Glutamatergic neuron (in vitro differentiated cells): Measurements from ENCODE around the gene SNX5. TPM values are rescaled to one million over a fixed set of nuclear protein-coding genes. Genes with fewer than 3 reads are reported as not detected.

Experiments used
- DNase-seq: peaks from one replicate; pipeline ENCODE4 v3.0.0; 2022
- H3K27ac Mint-ChIP-seq: one replicate; pipeline ENCODE4 v1.8.0; 2020; ENCODE audit warnings: mild to moderate bottlenecking, mixed read lengths, inconsistent platforms; ENCODE audit not compliant: unreplicated experiment
- H3K27me3 Mint-ChIP-seq: one replicate; pipeline ENCODE4 v1.8.0; 2020; ENCODE audit warnings: mild to moderate bottlenecking, moderate library complexity, mixed read lengths, inconsistent platforms; ENCODE audit not compliant: unreplicated experiment
- H3K36me3 Mint-ChIP-seq: one replicate; pipeline ENCODE4 v1.8.0; 2020; ENCODE audit warnings: mild to moderate bottlenecking, mixed read lengths, inconsistent platforms; ENCODE audit not compliant: unreplicated experiment
- H3K4me1 Mint-ChIP-seq: one replicate; pipeline ENCODE4 v1.8.0; 2020; ENCODE audit warnings: mild to moderate bottlenecking, low read depth, mixed read lengths, inconsistent platforms; ENCODE audit not compliant: unreplicated experiment
- H3K4me3 Mint-ChIP-seq: one replicate; pipeline ENCODE4 v1.8.0; 2020; ENCODE audit warnings: mild to moderate bottlenecking, mixed read lengths, inconsistent platforms; ENCODE audit not compliant: unreplicated experiment
- H3K9me3 Mint-ChIP-seq: one replicate; pipeline ENCODE4 v1.8.0; 2020; ENCODE audit warnings: mild to moderate bottlenecking, moderate library complexity, mixed read lengths, inconsistent platforms; ENCODE audit not compliant: unreplicated experiment
- CTCF ChIP-seq: fragments of 200-600 bp; sonication (generic); IDR thresholded peaks from one replicate; pipeline ENCODE4 v1.5.0; 2021; ENCODE audit not compliant: partially characterized antibody, unreplicated experiment
- total RNA-seq: library from RNA; stranded (reverse); fragmentation: NEBNext Ultra II Directional; extraction: Animal tissue kit (Norgen Biotek cat#: 25700); gene quantifications from one replicate; pipeline ENCODE4 v1.2.1, GENCODE V29; 2021; ENCODE audit not compliant: unreplicated experiment

The SNX5 gene
- total RNA-seq, 1 donor from 2014 or later: 43.2 TPM

GRCh38 chr20:18003897-18004296 lies 35.3 kb upstream of the SNX5 start:
- no peaks in the 10 kb centered on the region for H3K9me3 Mint-ChIP-seq
- no peak overlapping the region for H3K27ac Mint-ChIP-seq
- no peak for DNase-seq
- peaks cover 6% of the 10 kb centered on the region for H3K27me3 Mint-ChIP-seq
- no peaks in the 10 kb centered on the region for H3K36me3 Mint-ChIP-seq
- no peak overlapping the region for H3K4me3 Mint-ChIP-seq
- H3K4me1 Mint-ChIP-seq: peaks cover under 1% of the 10 kb centered on the region
- no peak for TF ChIP-seq CTCF

GRCh38 chr20:18001131-18001921 lies 32.7 kb upstream of the SNX5 start:
- Mint-ChIP-seq H3K27me3 (peaks cover 6% of the 10 kb centered on the region), H3K9me3 (no peaks in the 10 kb centered on the region), H3K4me1 (peaks cover 2% of the 10 kb centered on the region), H3K27ac (no peak overlapping the region), H3K4me3 (no peak overlapping the region), H3K36me3 (no peaks in the 10 kb centered on the region)
- no peak for DNase-seq
- no peak for TF ChIP-seq CTCF

GRCh38 chr20:17999566-17999965 lies 31.0 kb upstream of the SNX5 start:
- Mint-ChIP-seq H3K27me3 (peaks cover 3% of the 10 kb centered on the region), H3K36me3 (no peaks in the 10 kb centered on the region), H3K9me3 (no peaks in the 10 kb centered on the region), H3K27ac (no peak overlapping the region), H3K4me3 (no peak overlapping the region), H3K4me1 (peaks cover 3% of the 10 kb centered on the region)
- TF ChIP-seq CTCF: no peak
- DNase-seq: no peak

GRCh38 chr20:17998446-17998845 lies 29.9 kb upstream of the SNX5 start:
- Mint-ChIP-seq H3K4me1 (peaks cover 3% of the 10 kb centered on the region), H3K36me3 (no peaks in the 10 kb centered on the region), H3K27me3 (peaks cover 3% of the 10 kb centered on the region), H3K4me3 (no peak overlapping the region), H3K9me3 (no peaks in the 10 kb centered on the region), H3K27ac (no peak overlapping the region)
- TF ChIP-seq CTCF: no peak
- DNase-seq: no peak
